Lung microvascular endothelial cell (primary cell): ENCODE results near the gene ABCC6. TPM values are rescaled to one million over a fixed set of nuclear protein-coding genes. Genes with fewer than 3 reads are reported as not detected.
"Not testable (repeated sequence)": the region's sequence is repeated elsewhere in the genome, so short reads cannot be mapped to it uniquely, and the experiment has no call there.

ENCODE experiments used
- DNase-seq, 2 donors: peaks; one replicate each; pipeline versions ENCODE4 v3.0.0 to v3.0.0-alpha.2; 2010; ENCODE audit warnings: low read depth in 2 of 2
- total RNA-seq: library from RNA; depleted of rRNA; stranded (reverse); fragments of >200 nt; gene quantifications from 2 replicates; pipeline ENCODE4 v1.2.1, GENCODE V29; 2014

ABCC6 gene
- under 0.01 and 0.44 TPM in 2 replicates for total RNA-seq

GRCh38 chr16:16222850-16223661, at the start of gene ABCC6:
Gene ABCC6, minus strand, starts transcription at chr16:16223494. Its CDS starts 60 bp downstream, at chr16:16223434.
- DNase-seq = not testable (repeated sequence)

- not testable (repeated sequence) for DNase-seq
Measured at GRCh38 chr16:16272573-16273221, 49.4 kb upstream of the ABCC6 start.

GRCh38 chr16:16271658-16272057, 48.4 kb upstream of the ABCC6 start:
- DNase-seq = not testable (repeated sequence)

- DNase-seq = not testable (repeated sequence)
Measured at GRCh38 chr16:16268185-16268808, 45.0 kb upstream of the ABCC6 start.

GRCh38 chr16:16267708-16268107, 44.4 kb upstream of the ABCC6 start:
- DNase-seq = not testable (repeated sequence)

GRCh38 chr16:16265044-16265443, 41.8 kb upstream of the ABCC6 start:
- not testable (repeated sequence) for DNase-seq

GRCh38 chr16:16263947-16264346, 40.7 kb upstream of the ABCC6 start:
- DNase-seq = not testable (repeated sequence)

- DNase-seq = peak; percentile 0 to 14
Measured at GRCh38 chr16:16262954-16263555, 39.8 kb upstream of the ABCC6 start.

GRCh38 chr16:16259971-16260370, 36.7 kb upstream of the ABCC6 start:
- DNase-seq = not testable (repeated sequence)

- DNase-seq = not testable (repeated sequence)
Measured at GRCh38 chr16:16258822-16259221, 35.5 kb upstream of the ABCC6 start.

GRCh38 chr16:16257301-16257923, 34.1 kb upstream of the ABCC6 start:
- DNase-seq = not testable (repeated sequence)

- DNase-seq = not testable (repeated sequence)
Measured at GRCh38 chr16:16252377-16252776, 29.1 kb upstream of the ABCC6 start.

- not testable (repeated sequence) for DNase-seq
Measured at GRCh38 chr16:16249621-16250330, 26.5 kb upstream of the ABCC6 start.

GRCh38 chr16:16247439-16247838, 24.1 kb upstream of the ABCC6 start:
- DNase-seq = not testable (repeated sequence)

GRCh38 chr16:16246578-16247262, 23.4 kb upstream of the ABCC6 start:
- not testable (repeated sequence) for DNase-seq

GRCh38 chr16:16243886-16244285, 20.6 kb upstream of the ABCC6 start:
- not testable (repeated sequence) for DNase-seq

GRCh38 chr16:16240667-16241066, 17.4 kb upstream of the ABCC6 start:
- DNase-seq = not testable (repeated sequence)

- not testable (repeated sequence) for DNase-seq
Measured at GRCh38 chr16:16237738-16238137, 14.4 kb upstream of the ABCC6 start.

GRCh38 chr16:16237071-16237470, 13.8 kb upstream of the ABCC6 start:
- not testable (repeated sequence) for DNase-seq

GRCh38 chr16:16232692-16233061, 9.4 kb upstream of the ABCC6 start:
- DNase-seq = not testable (repeated sequence)
